Measurements from ENCODE around the gene RAPGEF5.

The RAPGEF5 gene

GRCh38 chr7:22302193-22302592 is 54.8 kb downstream of the RAPGEF5 start:
- DNase-seq, result no peak

- no peak for DNase-seq
These were observed 55.2 kb downstream of the RAPGEF5 start for GRCh38 chr7:22301790-22302189.

GRCh38 chr7:22300839-22301238 is 56.1 kb downstream of the RAPGEF5 start:
- no peak for DNase-seq

GRCh38 chr7:22296916-22297315 is 60.0 kb downstream of the RAPGEF5 start:
- DNase-seq, result no peak

GRCh38 chr7:22296265-22296566 is 60.7 kb downstream of the RAPGEF5 start:
- no peak for DNase-seq

- no peak for DNase-seq
These were observed 61.3 kb downstream of the RAPGEF5 start for GRCh38 chr7:22295402-22296264.

GRCh38 chr7:22292531-22292930 is 64.4 kb downstream of the RAPGEF5 start:
- DNase-seq, result no peak

- DNase-seq, result no peak
These were observed 65.0 kb downstream of the RAPGEF5 start for GRCh38 chr7:22291977-22292376.

- no peak for DNase-seq
These were observed 68.8 kb downstream of the RAPGEF5 start for GRCh38 chr7:22288202-22288601.

GRCh38 chr7:22287412-22287811 is 69.5 kb downstream of the RAPGEF5 start:
- no peak for DNase-seq

GRCh38 chr7:22286436-22286835 is 70.5 kb downstream of the RAPGEF5 start:
- no peak for DNase-seq

GRCh38 chr7:22281481-22281880 is 75.5 kb downstream of the RAPGEF5 start:
- no peak for DNase-seq

GRCh38 chr7:22280031-22280430 is 76.9 kb downstream of the RAPGEF5 start:
- no peak for DNase-seq

GRCh38 chr7:22278660-22279059 is 78.3 kb downstream of the RAPGEF5 start:
- no peak for DNase-seq

GRCh38 chr7:22277375-22277774 is 79.6 kb downstream of the RAPGEF5 start:
- DNase-seq, result no peak

GRCh38 chr7:22275661-22276060 is 81.3 kb downstream of the RAPGEF5 start:
- DNase-seq, result no peak

- DNase-seq, result no peak
These were observed 85.6 kb downstream of the RAPGEF5 start for GRCh38 chr7:22271311-22271710.

- DNase-seq, result no peak
These were observed 86.6 kb downstream of the RAPGEF5 start for GRCh38 chr7:22270371-22270770.

- no peak for DNase-seq
These were observed 87.0 kb downstream of the RAPGEF5 start for GRCh38 chr7:22269963-22270362.

- DNase-seq, result no peak
These were observed 88.0 kb downstream of the RAPGEF5 start for GRCh38 chr7:22268884-22269421.

- DNase-seq, result no peak
These were observed 88.9 kb downstream of the RAPGEF5 start for GRCh38 chr7:22267930-22268615.

- DNase-seq, result no peak
These were observed 94.4 kb downstream of the RAPGEF5 start for GRCh38 chr7:22262538-22262937.

- DNase-seq, result no peak
These were observed 100.3 kb downstream of the RAPGEF5 start for GRCh38 chr7:22256541-22257096.

- no peak for DNase-seq
These were observed 101.1 kb downstream of the RAPGEF5 start for GRCh38 chr7:22255834-22256233.
